Activated CD4-positive, alpha-beta memory T cell treated with anti-CD3 and anti-CD28 coated beads, Interleukin-2, amount 10 ng/mL, durations not matched to agents 7 days and 5 days (primary cell): Measurements from ENCODE around the gene SNX11. TPM values are rescaled to one million over a fixed set of nuclear protein-coding genes. Genes with fewer than 3 reads are reported as not detected.

Experiments used
- CTCF ChIA-PET: fragments of 350-600 bp; sonication (Branson Sonifier 250); formaldehyde crosslinking; loops from one replicate; lab custom pipeline; 2021; ENCODE audit warnings: antibody characterized with exemption, inconsistent platforms; lab: Charles Lee
- POLR2A ChIA-PET: fragments of 350-600 bp; sonication (Branson Sonifier 250); formaldehyde crosslinking; loops from one replicate; lab custom pipeline; 2021; ENCODE audit warnings: antibody characterized with exemption; lab: Charles Lee
- DNase-seq: peaks from one replicate; pipeline ENCODE4 v3.0.0-alpha.2; 2020
- H3K27ac Mint-ChIP-seq: one replicate; pipeline ENCODE4 v1.8.0; 2021; ENCODE audit warnings: mild to moderate bottlenecking, mixed read lengths
- H3K27me3 Mint-ChIP-seq: one replicate; pipeline ENCODE4 v1.8.0; 2021; ENCODE audit warnings: mixed read lengths
- H3K36me3 Mint-ChIP-seq: one replicate; pipeline ENCODE4 v1.8.0; 2021; ENCODE audit warnings: low read depth, mixed read lengths
- H3K4me1 Mint-ChIP-seq: one replicate; pipeline ENCODE4 v1.8.0; 2021; ENCODE audit warnings: mixed read lengths
- H3K4me3 Mint-ChIP-seq: one replicate; pipeline ENCODE4 v1.8.0; 2021; ENCODE audit warnings: mild to moderate bottlenecking, mixed read lengths
- H3K9me3 Mint-ChIP-seq: one replicate; pipeline ENCODE4 v1.8.0; 2021; ENCODE audit warnings: mixed read lengths
- total RNA-seq, 2 experiments: library from RNA; stranded (reverse); gene quantifications; one replicate each; pipeline ENCODE4 v1.2.3, GENCODE V29; 2021

The SNX11 gene
- total RNA-seq, 2 experiments from 2014 or later, result 22.6 to 22.8 TPM

DNA sequence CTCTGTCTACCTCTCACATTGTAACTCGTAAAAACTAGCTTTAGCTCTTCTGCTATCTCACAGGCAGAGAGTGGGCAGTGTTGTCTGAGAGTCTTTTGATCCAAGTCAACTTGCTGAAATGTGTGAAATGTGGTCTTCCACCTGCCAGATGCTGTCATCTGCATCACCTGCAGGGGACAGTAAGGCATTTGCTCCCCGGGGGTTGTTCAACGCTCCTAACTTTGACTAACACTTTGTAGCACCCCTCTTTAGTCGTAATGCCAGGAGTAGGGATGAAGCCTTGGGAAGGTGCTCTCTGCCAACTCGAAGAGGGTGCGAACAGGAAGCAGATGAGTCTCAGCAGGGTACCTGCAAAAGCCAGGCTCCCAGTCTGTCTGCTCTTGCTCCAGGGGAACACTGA lies 36.1 kb downstream of the SNX11 start:
- Mint-ChIP-seq H3K4me3 (no peak overlapping the region), H3K36me3 (peaks cover 44% of the 10 kb centered on the region), H3K4me1 (peaks cover 7% of the 10 kb centered on the region), H3K9me3 (no peaks in the 10 kb centered on the region), H3K27ac (no peak overlapping the region), H3K27me3 (no peaks in the 10 kb centered on the region)
- CTCF ChIA-PET, result interaction anchor here (1.2 kb wide), 1 partner anchor 10 kb away, joined by 3 read pairs; no protein-coding TSS in a partner anchor
- POLR2A ChIA-PET, result interaction anchor here (1.0 kb wide), 2 partner anchors 10 to 16 kb away, joined by 3 to 7 read pairs; no protein-coding TSS in a partner anchor
- DNase-seq, result no peak

DNA sequence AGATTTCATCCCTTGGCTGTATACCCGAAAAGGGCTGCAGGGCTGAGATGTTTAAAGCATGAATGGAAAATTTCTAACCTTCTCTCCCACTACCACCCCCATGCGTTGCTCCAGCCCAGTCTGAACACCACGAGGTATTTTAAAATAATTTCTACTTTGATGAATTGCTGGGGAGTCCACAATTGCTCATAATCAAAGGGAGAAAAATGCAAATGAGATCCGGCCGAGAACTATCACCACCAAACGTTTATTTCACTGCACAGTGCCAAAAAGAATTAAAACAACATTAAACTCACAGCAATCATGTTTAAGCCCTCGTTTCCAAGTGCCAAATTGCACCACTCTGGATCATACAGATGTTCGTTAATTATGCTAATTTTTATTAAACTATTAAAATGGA lies 36.7 kb downstream of the SNX11 start:
- CTCF ChIA-PET, result no interaction called here
- peaks cover 7% of the 10 kb centered on the region for H3K4me1 Mint-ChIP-seq

DNA sequence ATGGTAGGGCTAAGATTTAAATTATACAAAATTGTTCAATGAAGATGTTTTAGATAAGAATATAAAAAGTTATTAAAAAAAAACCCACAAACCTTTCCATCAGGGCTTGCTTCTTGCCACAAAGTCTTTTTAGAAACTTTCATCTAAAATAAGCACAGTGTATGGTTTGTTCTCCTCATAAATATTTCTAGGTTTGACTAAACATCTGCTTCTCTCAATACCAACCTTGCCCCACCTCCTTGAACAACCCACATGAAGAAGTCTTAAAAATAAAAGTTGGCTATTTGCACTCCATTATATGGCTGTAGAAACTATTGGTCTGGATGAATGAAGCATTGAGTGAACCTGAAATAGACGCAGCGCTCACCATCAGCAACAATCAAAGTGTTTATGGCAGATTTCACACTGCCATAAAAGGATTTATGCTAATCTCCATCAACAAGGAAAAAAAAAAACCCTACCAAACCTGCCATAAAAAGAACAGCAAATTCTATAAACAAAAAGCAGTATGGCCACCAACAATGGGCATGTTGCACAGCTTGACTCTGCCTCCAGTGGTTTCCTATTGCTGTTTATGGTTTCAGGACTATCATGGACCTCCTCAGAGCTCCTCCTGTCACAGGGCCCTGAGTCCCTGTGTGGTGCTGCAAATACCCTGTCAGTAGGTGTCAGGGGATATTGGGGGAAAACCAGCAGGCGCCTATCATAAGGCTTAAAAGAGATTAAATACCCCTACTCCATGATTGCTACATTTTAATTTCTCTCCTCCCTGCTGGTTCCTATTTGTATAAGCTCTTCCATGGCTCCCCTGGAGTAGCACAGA lies 37.6 kb downstream of the SNX11 start:
- Mint-ChIP-seq H3K4me3 (no peak overlapping the region), H3K27ac (no peak overlapping the region), H3K4me1 (peaks cover 5% of the 10 kb centered on the region), H3K9me3 (no peaks in the 10 kb centered on the region), H3K36me3 (peaks cover 41% of the 10 kb centered on the region), H3K27me3 (no peaks in the 10 kb centered on the region)
- ChIA-PET CTCF (no interaction called here), POLR2A (no interaction called here)
- no peak for DNase-seq

More for the DNA sequence above, 36.7 kb downstream of the SNX11 start:
- Mint-ChIP-seq H3K27ac (no peak overlapping the region), H3K9me3 (no peaks in the 10 kb centered on the region), H3K27me3 (no peaks in the 10 kb centered on the region), H3K36me3 (peaks cover 47% of the 10 kb centered on the region), H3K4me3 (no peak overlapping the region)
- POLR2A ChIA-PET, result no interaction called here
- no peak for DNase-seq

DNA sequence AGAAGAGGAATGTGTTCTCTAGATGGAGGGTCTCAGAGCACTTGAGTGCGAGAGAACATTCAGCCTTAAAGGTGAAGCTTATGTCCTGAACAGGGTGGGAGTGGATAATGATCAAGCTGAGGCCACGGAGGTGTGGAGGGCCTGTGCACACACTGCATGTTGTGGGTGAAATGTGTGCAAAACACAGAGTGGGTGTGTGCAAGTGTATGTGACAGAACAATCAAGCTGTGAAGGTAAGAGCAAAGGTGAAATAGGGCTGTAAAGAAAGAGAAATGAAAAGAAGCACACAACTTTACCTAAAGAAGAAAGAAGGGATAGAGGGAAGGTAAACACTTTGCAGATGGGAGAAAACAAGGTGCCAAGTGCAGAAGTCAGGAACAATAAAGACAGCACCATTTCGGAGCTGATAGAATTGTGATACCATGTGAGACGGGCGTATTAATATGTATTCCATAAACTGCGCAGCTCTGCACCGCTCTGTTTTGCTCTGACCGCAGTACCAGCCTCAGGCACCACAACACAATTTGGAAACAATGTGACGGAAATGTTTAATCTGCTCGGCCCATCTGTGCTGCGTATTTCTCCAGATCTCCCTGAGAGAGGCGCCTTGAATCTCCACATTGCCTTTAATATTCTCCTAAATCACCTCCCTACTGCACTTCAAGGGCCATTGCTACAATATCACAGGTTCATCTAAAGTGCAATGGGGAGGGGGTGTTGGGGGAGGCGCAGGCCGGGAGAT lies 40.6 kb downstream of the SNX11 start:
- H3K27me3 Mint-ChIP-seq, result no peaks in the 10 kb centered on the region
- POLR2A ChIA-PET, result no interaction called here
- no peak overlapping the region for H3K27ac Mint-ChIP-seq
- H3K9me3 Mint-ChIP-seq, result no peaks in the 10 kb centered on the region
- CTCF ChIA-PET, result interaction anchor here (1.1 kb wide), 1 partner anchor 8 kb away, joined by 3 read pairs; no protein-coding TSS in a partner anchor
- no peaks in the 10 kb centered on the region for H3K4me1 Mint-ChIP-seq
- H3K36me3 Mint-ChIP-seq, result peaks cover 36% of the 10 kb centered on the region
- no peak overlapping the region for H3K4me3 Mint-ChIP-seq
- DNase-seq, result no peak

DNA sequence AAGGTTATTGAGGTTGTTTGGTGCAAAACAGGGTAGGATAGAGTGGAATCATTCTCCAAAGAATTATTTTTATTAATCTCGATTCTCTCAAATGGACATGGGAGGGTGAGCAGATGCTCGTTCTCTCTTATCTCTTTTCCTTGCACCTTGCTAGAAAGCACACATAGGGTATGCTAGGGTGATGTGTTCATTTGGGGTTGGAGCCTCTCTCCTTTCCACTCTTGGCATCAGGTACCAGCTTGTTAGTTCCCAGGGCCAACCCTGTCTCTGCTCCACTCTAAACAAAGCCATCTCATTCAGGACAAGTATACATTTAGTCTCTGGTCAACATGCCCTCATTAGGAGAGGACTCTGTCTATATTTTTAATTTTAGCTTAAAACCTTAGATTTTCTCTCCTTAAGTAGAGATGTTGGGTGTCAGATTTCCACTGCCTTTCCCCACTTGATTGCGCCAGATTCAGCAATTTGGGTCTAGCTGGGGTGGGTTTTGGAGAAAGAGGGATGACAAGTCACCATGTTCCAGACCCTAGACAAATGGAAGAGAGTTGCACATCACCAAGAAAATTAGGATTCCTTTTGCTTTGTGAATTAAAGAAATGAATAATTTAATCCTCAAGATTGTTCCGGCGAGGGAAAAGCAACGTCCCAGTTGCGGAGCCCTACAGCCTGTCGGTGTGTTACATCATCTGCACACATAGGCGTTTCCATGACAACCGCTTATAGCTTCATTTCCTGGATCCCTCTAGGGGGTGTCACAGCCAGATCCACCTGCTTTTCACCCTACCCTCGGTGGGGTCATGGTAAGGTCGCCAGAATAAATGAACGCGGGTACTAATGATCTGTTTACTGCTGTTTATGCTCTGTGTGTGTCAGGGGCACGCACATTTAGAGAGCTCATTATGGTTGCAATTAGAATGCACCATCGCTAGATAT lies 41.6 kb downstream of the SNX11 start:
- Mint-ChIP-seq H3K36me3 (peaks cover 34% of the 10 kb centered on the region), H3K27me3 (no peaks in the 10 kb centered on the region), H3K4me3 (no peak overlapping the region), H3K4me1 (no peaks in the 10 kb centered on the region), H3K27ac (no peak overlapping the region), H3K9me3 (no peaks in the 10 kb centered on the region)
- DNase-seq, result no peak
- POLR2A ChIA-PET, result no interaction called here
- CTCF ChIA-PET, result no interaction called here

DNA sequence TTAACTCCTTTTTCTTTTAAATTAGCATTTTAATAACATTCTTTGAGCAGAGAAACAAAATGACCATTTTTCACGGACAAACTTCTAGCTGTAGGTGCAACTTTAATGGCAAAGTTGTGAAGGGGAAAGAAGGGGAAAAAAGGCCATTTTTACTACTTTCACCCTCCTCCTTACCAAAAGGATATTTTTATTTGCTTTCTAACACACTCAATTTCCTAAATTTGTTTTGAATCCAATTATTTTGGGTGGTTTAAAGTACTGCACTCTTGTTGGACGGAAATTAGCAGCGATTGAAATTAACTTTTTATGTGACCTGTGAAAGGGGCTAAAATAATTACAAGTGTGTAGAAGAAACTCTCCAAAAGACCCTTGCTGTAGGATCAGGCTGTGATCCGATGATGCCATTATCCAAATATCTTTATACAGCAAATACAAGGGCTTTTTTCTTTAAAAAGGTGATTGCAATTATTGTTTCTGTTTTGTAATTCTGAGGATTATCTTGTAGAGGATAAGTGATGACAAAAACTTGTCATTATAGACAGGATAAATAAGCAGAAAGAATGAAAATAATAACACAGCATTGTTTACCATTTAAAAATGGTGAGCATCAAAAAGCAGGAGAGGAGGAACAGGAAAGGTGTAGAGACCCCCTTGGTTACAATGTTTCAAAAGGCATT lies 42.4 kb downstream of the SNX11 start:
- Mint-ChIP-seq H3K4me3 (no peak overlapping the region), H3K4me1 (no peaks in the 10 kb centered on the region), H3K9me3 (no peaks in the 10 kb centered on the region), H3K36me3 (peaks cover 33% of the 10 kb centered on the region), H3K27ac (no peak overlapping the region), H3K27me3 (no peaks in the 10 kb centered on the region)
- POLR2A ChIA-PET, result no interaction called here
- no peak for DNase-seq
- CTCF ChIA-PET, result no interaction called here

DNA sequence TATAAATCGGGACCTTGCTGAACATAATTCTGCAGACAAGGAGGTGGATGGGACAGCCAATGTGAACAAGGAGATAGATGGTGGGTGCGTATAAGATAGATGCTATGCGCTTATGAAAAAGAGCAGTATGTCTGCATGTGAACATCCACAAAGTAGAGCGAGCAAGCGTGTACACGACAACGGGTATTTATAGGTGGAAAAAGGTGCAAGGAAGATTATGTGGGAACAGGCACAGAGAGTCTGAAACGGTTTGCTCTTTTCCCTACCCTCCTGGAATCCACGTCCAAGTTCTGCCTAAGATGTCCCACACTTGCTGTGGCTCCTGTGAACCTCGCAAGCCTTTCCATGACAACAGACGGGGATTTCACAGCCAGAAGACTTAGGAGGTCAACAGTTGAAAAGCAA lies 43.0 kb downstream of the SNX11 start:
- Mint-ChIP-seq H3K9me3 (no peaks in the 10 kb centered on the region), H3K4me1 (no peaks in the 10 kb centered on the region), H3K27ac (no peak overlapping the region), H3K4me3 (no peak overlapping the region), H3K27me3 (no peaks in the 10 kb centered on the region), H3K36me3 (peaks cover 33% of the 10 kb centered on the region)
- DNase-seq, result no peak
- ChIA-PET CTCF (no interaction called here), POLR2A (no interaction called here)

DNA sequence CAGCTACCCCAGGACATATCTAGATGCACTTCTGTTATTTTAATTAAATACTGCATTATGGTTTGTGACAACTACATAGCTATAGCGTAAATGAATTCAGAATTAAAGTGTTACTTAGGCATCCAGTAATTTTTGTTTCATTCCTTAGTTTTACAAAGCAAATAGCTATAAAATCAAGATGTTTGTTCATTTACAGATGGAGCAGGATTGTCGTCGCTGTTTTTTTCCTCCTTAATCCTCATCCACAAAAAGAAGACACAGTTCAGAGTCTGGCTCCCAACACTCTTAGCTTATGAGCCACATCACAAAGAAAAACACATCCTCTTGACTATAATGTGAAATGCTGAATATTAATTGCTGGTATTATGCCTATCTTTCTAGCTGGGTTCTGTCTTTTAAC lies 43.7 kb downstream of the SNX11 start:
- H3K27me3 Mint-ChIP-seq, result no peaks in the 10 kb centered on the region
- CTCF ChIA-PET, result no interaction called here

DNA sequence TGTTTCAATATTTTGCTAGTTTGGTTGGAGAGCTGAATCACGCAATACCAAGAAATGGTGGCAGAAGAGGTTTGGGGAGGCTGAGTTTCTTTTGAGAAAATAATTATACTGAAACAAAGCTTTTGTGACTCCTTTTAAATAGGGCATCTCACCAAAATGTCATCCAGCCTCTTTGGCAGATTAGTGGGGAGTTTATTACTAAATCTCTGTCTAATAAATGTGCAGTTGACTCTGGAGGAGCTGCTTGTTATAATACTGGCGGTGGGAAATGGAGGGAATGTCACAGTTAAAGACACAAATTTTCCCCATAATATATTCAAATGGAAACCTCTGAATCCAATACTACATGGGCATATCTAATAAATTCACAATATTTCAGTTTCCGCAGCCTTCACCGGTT lies 44.7 kb downstream of the SNX11 start:
- POLR2A ChIA-PET, result no interaction called here
- Mint-ChIP-seq H3K4me3 (no peak overlapping the region), H3K27ac (no peak overlapping the region), H3K4me1 (no peaks in the 10 kb centered on the region), H3K36me3 (peaks cover 37% of the 10 kb centered on the region), H3K9me3 (no peaks in the 10 kb centered on the region), H3K27me3 (no peaks in the 10 kb centered on the region)
- CTCF ChIA-PET, result interaction anchor here (0.8 kb wide), 1 partner anchor 112 kb away, joined by 3 read pairs; no protein-coding TSS in a partner anchor
- DNase-seq, result no peak

More for the DNA sequence above, 43.7 kb downstream of the SNX11 start:
- Mint-ChIP-seq H3K4me3 (no peak overlapping the region), H3K27ac (no peak overlapping the region), H3K9me3 (no peaks in the 10 kb centered on the region), H3K36me3 (peaks cover 38% of the 10 kb centered on the region), H3K4me1 (no peaks in the 10 kb centered on the region)
- DNase-seq, result no peak
- POLR2A ChIA-PET, result no interaction called here

DNA sequence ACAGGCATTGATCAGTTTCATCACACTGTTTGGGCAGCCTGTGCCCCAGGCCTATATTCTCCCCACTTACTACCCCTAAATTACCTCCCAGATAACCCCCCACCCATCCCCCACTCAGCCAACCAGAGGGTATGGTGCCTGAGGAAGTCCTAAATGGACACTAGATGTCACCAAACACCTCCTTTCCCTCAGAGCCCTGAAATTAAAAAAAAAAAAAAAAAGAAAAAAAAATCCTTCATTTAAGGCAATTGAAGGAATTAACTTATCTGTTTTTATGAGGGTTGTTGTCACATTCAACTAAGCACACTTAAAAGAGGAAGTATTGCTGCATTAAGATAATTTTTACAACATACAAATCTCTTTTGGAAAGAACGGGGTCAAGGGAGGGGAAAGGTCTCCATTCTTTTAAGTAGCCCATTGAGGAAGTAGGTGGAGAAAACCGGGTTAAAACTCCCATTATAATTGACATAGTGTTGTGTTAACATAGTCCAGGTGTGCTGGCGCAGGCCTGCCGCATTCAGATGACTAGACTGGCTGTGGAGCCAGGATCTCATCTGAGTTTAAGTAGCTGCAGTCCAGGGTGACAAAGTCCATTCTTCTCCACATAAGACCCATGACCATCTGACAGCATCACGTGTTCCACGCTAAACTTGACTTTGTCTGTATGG lies 46.3 kb downstream of the SNX11 start:
- DNase-seq, result no peak
- peaks cover 26% of the 10 kb centered on the region for H3K36me3 Mint-ChIP-seq

DNA sequence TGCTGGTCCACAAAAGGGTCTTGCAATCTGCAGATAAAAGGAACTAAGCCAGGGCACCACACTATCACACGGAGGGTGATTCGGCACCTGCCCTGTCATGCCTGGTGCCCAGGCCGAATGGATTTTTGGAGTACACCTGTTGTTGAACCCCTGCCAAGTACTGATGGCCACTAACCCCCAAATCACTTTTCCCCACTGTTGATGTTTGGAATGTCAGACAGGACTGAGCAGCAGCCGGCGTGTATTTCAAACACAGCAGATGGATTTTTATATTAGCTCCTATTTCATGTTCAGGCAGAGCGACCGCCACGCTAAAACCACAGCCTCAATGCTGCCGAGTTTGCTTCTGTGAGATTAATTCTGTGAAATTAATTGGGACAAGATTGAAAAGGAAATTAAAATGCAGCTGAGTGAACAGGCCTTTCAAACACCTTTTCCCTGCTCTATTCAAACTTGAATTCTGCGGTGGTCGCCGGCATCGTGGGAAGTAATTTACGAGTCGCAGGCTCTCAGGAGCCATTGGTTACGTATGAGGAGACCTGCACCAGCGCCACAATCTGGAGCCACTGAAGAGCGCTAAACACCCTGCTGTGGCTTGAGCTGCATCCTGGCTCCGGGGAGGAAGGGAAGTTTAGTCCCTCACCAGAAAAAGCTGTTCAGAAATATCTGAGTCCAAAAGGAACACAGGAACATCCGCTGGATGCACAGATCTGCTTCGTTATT lies 48.5 kb downstream of the SNX11 start:
- no peak overlapping the region for H3K27ac Mint-ChIP-seq
- H3K4me3 Mint-ChIP-seq, result no peak overlapping the region
- no peaks in the 10 kb centered on the region for H3K9me3 Mint-ChIP-seq
- H3K4me1 Mint-ChIP-seq, result no peaks in the 10 kb centered on the region
- peaks cover 32% of the 10 kb centered on the region for H3K36me3 Mint-ChIP-seq
- DNase-seq, result no peak
- H3K27me3 Mint-ChIP-seq, result no peaks in the 10 kb centered on the region
- CTCF ChIA-PET, result interaction anchor here (0.6 to 1.0 kb wide), 2 partner anchors 8 to 64 kb away, joined by 3 to 5 read pairs; no protein-coding TSS in a partner anchor
- POLR2A ChIA-PET, result no interaction called here

More for the DNA sequence above, 46.3 kb downstream of the SNX11 start:
- H3K4me3 Mint-ChIP-seq, result no peak overlapping the region
- H3K9me3 Mint-ChIP-seq, result no peaks in the 10 kb centered on the region
- no peaks in the 10 kb centered on the region for H3K4me1 Mint-ChIP-seq
- CTCF ChIA-PET, result interaction anchor here (0.7 to 1.0 kb wide), 2 partner anchors 180 to 434 kb away, joined by 4 to 5 read pairs; no protein-coding TSS in a partner anchor
- H3K27me3 Mint-ChIP-seq, result no peaks in the 10 kb centered on the region
- peak overlapping the region; percentile 47 for H3K27ac Mint-ChIP-seq
- POLR2A ChIA-PET, result no interaction called here
